K562 (cell line): ENCODE data around the gene GLUD1. TPM values are rescaled to one million over a fixed set of nuclear protein-coding genes. Genes with fewer than 3 reads are reported as not detected.

ENCODE experiments used
- CC2D1A ChIP-seq: fragments of 450-650 bp; IDR thresholded peaks from 2 replicates; pipeline ENCODE4 v1.6.1; 2017; ENCODE audit warnings: mild to moderate bottlenecking
- FUS ChIP-seq: fragments of 200-400 bp; formaldehyde crosslinking; optimal IDR thresholded peaks from 2 replicates; pipeline ENCODE3; 2017; ENCODE audit warnings: low read depth, low read length
- GTF2B ChIP-seq: IDR thresholded peaks from 2 replicates; pipeline ENCODE4 v1.6.1; 2011; ENCODE audit not compliant: insufficient read length; ENCODE audit errors: extremely low read depth
- L3MBTL2 ChIP-seq: fragments of 450-650 bp; IDR thresholded peaks from 2 replicates; pipeline ENCODE4 v1.6.1; 2016; ENCODE audit warnings: mild to moderate bottlenecking, moderate library complexity
- MAZ ChIP-seq, 2 experiments: fragments of 450-650 bp in 1 of 2; sonication (generic) in 1 of 2; formaldehyde crosslinking; IDR thresholded peaks in 1 of 2; conservative IDR thresholded peaks in 1 of 2; 2 replicates each; pipeline versions ENCODE4 v1.4.0 to v1.5.0; 2020; ENCODE audit warnings: mild to moderate bottlenecking in 1 of 2, missing genetic modification reagents in 1 of 2
- MGA ChIP-seq: fragments of 450-650 bp; IDR thresholded peaks from 2 replicates; pipeline ENCODE4 v1.6.1; 2016; ENCODE audit warnings: mild to moderate bottlenecking, moderate library complexity
- MYC ChIP-seq, 2 experiments: fragments of 250-450 bp in 1 of 2; sonication (Bioruptor Pico) in 1 of 2; IDR thresholded peaks; 2 replicates each; pipeline versions ENCODE4 v1.5.1 to v1.6.1; 2012 to 2021; ENCODE audit warnings: low read depth in 2 of 2, borderline replicate concordance in 1 of 2, improper control_type of control experiment in 1 of 2, low read length in 1 of 2, mild to moderate bottlenecking in 1 of 2, moderate library complexity in 1 of 2
- PCBP1 ChIP-seq: fragments of 200-400 bp; formaldehyde crosslinking; IDR thresholded peaks from 2 replicates; pipeline ENCODE4 v1.6.1; 2018; ENCODE audit warnings: mild to moderate bottlenecking, low read depth, low read length; ENCODE audit not compliant: poor library complexity, severe bottlenecking
- PHF8 ChIP-seq: fragments of 200-600 bp; sonication (generic); IDR thresholded peaks from 2 replicates; pipeline ENCODE4 v1.6.1; 2012; ENCODE audit warnings: mixed run types, mild to moderate bottlenecking, inconsistent platforms, low read length, moderate library complexity, borderline replicate concordance
- SAP30 ChIP-seq: fragments of 200-600 bp; sonication (generic); IDR thresholded peaks from 2 replicates; pipeline ENCODE4 v1.6.1; 2012; ENCODE audit warnings: borderline replicate concordance, low read depth, mild to moderate bottlenecking, moderate library complexity, low read length, control low read depth, inconsistent platforms; ENCODE audit not compliant: insufficient read depth, poor library complexity, severe bottlenecking
- SP1 ChIP-seq: sonication (generic); formaldehyde crosslinking; IDR thresholded peaks from 2 replicates; pipeline ENCODE4 v1.8.1; 2022; ENCODE audit warnings: mild to moderate bottlenecking, missing genetic modification reagents
- ZBTB7A ChIP-seq: IDR thresholded peaks from 2 replicates; pipeline ENCODE4 v1.6.1; 2011; ENCODE audit warnings: low read depth, mild to moderate bottlenecking, low read length, moderate library complexity, borderline replicate concordance; ENCODE audit not compliant: control insufficient read depth
- ZFP36 ChIP-seq: fragments of 150-350 bp; IDR thresholded peaks from 2 replicates; pipeline ENCODE4 v1.6.1; 2018; ENCODE audit warnings: low read length, low read depth; ENCODE audit not compliant: partially characterized antibody
- ZNF134 ChIP-seq: fragments of 250-450 bp; sonication (Bioruptor Pico); conservative IDR thresholded peaks from 2 replicates; pipeline ENCODE4 v1.4.0; 2020
- polyA plus RNA-seq, 8 experiments: library from polyadenylated mRNA; depleted of rRNA in 4 of 8; stranded (reverse) in 5 of 8; unstranded in 3 of 8; fragments of >200 nt; fragmentation: Nextera tagmentation in 2 of 8; fragmentation: Illumina TruSeq in 1 of 8; extraction: Ambion mirVana in 2 of 8; extraction: Trizol in 1 of 8; gene quantifications; 2 replicates each; pipeline versions ENCODE4 v1.2.1 to v1.2.3, GENCODE V29; 2011 to 2014; ENCODE audit warnings: inconsistent platforms in 1 of 8, missing spikeins in 1 of 8
- total RNA-seq, 7 experiments: library from RNA; depleted of rRNA in 6 of 7; stranded (reverse); fragments of >200 nt in 6 of 7; fragmentation: Illumina TruSeq in 2 of 7; extraction: Trizol in 2 of 7; gene quantifications; 2 replicates each; pipeline versions ENCODE4 v1.2.1 to v1.2.3, GENCODE V29; 2011 to 2021; ENCODE audit warnings: low replicate concordance in 1 of 7

The GLUD1 gene
- total and polyA plus RNA-seq, 9 of the 15 experiments (the other 6 are each of a cell fraction or from before 2014, with no cell fraction given) = 21.9 to 92.0 (median 76.3) TPM

- TF ChIP-seq MGA = peak; percentile 65
- peak; percentile 76 for TF ChIP-seq L3MBTL2
- no peak for TF ChIP-seq FUS
- TF ChIP-seq PHF8 = peak; percentile 56; the same call in 1 of the 2 replicates
- TF ChIP-seq SAP30 = peak; percentile 66
- peak; percentile 80 for TF ChIP-seq ZBTB7A
- peak; percentile 53 to 70; a peak in 3 of 4 replicates for TF ChIP-seq MAZ (CRISPR knock-in tag; conservative IDR thresholded peaks at IDR 0.05 in 1 of 2, IDR thresholded peaks at IDR 0.05 in 1 of 2)
- TF ChIP-seq ZNF134 (CRISPR knock-in tag) = peak; percentile 59
- TF ChIP-seq CC2D1A = 0 out of 2 replicates have a peak, but pooled peaks have one; percentile 16
- no peak for TF ChIP-seq GTF2B
- 0 out of 2 replicates have a peak, but pooled peaks have one; percentile 18 for TF ChIP-seq SP1
- no peak for TF ChIP-seq ZFP36
- peak; percentile 34 for TF ChIP-seq PCBP1
- TF ChIP-seq MYC (IDR thresholded peaks at IDR 0.05; ENCODE audit: low read depth, low read length) = peak; percentile 90
- no peak for TF ChIP-seq MYC (CRISPR knock-in tag; IDR thresholded peaks at IDR 0.05; ENCODE audit: borderline replicate concordance, low read depth)
These were observed 748 bp upstream of the GLUD1 start (continued) for GRCh38 chr10:87095236-87095945.
